HG03064 (cell line): ENCODE results near the gene PRKN.

ENCODE experiments used
- ATAC-seq: cut with Tn5 transposase; IDR thresholded peaks from one replicate; pipeline ENCODE4 v1.9.1; 2021; ENCODE audit warnings: low read depth; ENCODE audit not compliant: unreplicated experiment

PRKN gene

DNA sequence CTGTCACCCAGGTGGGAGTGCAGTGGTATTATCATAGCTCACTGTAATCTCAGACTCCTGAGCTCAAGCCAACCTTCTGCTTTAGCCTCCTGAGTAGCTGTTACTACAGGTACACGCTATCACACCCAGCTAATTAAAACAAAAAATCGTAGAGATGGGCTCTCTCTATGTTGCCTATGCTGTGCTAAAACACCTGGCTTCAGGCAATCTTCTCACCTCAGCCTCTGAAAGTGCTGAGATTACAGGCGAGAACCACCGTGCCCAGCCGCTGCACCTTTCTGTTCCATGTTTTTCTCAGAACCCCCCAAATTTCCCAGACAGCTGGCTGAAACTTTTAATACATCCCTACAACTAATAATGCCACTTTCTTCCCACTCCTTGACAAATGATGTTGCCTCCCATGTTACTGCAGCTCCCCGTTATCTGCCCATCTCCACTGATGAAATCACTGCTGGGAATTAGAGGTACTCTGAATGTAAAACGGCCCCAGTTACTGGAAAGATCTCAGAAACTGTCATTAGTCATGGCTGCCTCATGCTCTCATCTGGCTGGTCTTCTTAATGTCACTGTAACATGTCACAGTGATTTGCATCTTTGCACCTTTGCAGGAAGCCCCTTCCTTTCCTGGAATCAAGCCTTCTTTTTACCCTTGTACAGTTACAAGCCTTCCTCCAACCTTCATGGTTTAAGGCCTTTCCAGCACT lies 697.5 kb downstream of the PRKN start:
- ATAC-seq = no peak

DNA sequence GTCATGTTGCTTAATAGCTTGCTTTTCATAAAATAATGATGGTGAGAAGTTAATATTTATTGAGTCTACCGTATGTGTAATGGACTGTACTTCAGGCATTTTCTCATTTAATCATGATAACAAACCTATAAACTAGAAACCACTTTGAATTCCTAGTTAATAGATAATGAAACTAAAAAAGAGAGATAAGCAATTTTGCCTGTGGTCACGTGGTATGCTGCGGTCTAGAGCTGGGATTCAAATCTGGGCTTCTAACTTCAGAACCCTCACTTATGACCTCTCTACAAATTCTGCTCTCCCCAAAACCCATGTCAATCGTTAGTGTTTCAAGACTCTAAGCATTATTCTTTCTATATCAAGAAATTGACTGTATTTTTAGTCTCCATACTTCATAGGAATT lies 700.7 kb downstream of the PRKN start:
- no peak for ATAC-seq

DNA sequence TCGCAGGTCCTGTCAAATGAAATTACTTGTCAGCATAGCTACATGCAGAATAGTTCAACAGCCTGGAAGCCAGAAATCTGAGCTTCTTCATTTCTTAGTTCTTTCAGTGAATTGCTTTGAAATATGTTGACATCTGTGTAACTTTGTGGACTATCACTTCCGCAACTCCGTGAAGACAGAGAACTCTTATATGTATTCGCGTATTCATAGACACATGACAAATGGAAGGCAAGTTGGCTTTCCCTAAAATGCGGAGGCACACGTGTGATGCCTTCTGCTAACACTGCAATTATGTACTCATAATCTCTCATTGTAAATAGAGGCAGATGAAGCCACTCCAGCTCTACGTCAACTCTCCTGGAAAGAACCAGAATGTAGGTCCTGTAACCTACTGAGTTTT lies 701.5 kb downstream of the PRKN start:
- no peak for ATAC-seq

DNA sequence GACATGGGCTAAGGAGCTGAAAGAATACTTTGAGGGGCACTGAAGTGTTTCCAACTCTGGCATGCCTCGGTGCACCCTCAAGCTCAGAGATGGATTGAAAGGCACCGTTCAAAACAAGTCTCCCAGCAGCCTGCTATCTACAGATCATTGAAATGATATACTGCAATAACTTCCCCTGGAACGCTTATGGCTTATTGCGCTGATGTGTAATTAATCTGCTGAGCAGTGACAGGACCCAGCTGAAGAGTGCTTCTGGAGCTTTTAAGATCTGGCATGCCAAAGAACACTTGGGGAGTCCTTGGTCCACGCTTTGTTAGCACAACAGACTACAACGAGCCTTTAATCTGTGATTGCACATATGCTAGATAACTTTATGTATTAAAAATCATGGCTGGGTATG lies 708.2 kb downstream of the PRKN start:
- no peak for ATAC-seq

GRCh38 chr6:162017536-162017935 lies 710.0 kb downstream of the PRKN start:
- no peak for ATAC-seq

DNA sequence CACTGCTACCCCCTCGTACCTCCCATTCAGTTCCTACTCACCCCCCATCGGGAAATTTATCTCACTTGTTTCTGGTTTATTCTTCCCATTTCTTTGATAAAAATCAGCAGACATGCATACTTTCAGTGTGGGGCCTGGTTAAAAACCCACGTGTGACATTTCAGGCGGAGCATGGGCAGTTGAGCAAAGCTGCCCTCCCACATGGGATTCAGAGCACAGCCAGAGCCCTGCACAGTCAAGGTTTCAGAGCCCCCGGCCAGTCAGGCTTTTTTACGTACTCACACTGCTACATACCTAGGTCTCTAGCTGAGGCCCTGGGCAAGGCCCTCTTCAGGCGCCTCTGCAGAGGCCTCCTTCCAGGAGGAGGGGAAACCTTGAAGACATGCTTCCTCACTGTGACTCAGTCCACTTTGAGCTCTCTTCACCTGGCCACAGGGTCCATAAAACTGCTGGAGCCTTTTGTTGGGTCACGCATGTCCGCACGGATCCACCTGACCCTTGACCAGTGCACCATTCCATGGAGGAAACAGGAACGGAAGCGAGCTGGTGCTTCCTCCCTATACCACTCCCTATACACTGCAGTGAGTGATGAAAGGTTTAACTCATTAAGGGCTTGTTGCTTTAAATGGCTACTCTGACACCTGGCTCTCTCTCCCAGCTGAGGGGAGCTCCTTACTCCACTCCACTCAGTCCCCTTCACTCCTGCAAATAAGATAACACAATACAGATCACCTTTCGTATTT lies 713.3 kb downstream of the PRKN start:
- ATAC-seq = no peak

DNA sequence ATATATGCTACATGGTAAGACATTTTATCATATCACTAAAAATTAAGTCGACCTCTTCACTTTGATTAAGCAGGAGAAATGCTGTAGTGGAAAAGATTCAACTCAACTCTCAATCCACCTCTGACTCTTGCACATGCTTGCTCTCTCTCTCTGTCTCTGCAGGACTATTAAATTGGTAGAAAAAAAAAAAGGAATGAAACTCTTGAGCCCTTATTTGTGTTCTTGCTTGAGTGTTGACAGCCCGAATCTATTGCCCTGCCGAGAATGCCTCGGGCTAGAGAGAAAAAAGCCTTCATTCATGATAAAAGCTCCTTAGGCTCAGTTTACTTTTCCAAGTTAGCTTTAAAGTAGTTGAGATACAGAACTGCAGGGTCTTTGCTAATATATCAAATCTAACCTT lies 722.2 kb downstream of the PRKN start:
- ATAC-seq = no peak

- ATAC-seq = no peak
Measured at GRCh38 chr6:161996783-161997182, 730.8 kb downstream of the PRKN start.

DNA sequence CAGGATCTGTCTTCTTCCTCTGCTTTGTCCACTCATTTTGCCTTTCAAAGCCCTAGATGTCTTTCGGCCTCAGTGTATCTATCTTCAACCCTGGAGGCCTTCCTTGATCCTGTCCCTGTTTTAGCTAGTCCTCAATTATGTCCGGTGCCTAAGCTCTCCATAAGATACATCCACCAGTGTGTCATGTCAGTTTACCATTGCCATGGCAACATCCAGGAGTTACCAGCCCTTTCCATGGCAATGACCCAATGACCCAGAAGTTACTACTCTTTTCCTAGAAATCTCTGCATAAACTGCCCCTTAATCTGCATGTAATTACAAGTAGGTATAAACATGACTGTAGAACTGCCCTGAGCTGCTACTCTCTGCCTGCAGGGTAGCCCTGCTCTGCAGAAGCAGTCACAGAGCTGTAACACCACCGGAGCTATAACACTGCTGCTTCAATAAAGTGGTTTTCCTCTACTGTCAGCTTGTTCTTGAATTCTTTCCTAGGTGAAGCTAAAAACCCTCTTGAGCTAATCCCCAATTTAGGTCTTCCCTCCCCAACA lies 741.6 kb downstream of the PRKN start:
- no peak for ATAC-seq

DNA sequence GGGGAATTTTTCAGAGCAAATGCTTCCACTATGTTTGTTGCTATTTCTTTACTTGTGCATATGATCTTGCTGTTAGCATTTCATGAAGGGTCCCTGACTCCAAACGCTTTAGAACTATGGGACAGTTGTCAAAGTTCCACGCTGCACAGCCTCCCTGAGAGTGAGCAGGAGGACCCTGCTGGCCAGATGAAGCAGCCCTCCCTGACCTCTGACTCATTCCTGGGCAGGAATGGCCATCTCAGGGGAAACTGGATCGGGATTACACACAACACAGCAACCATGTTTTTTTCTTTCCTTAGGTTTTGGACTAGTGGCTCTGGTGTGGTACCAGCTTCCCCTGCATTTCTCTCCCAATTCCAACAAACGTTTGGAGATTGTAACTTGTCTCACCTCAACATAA lies 742.9 kb downstream of the PRKN start:
- ATAC-seq = no peak

DNA sequence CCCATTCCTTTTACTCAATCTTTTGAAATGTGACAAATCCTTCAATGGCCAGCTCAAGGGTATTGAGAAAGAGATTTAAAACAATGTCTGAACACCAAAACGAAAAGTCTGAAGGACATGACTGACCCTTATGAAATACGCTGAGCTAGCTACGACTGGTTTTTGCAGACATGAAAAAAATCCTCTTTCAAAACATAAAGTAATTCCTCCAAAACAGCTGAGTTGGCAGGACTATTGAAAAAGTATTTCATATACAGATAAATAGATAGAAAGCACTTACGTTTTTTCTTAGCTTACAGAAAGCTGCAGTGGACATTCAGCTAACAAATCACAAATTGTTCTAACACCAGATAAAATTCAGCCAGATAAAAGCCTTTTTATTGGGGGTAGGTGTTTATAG lies 751.0 kb downstream of the PRKN start:
- no peak for ATAC-seq

- ATAC-seq = no peak
Measured at GRCh38 chr6:161973064-161973463, 754.5 kb downstream of the PRKN start.

- no peak for ATAC-seq
Measured at GRCh38 chr6:161971043-161971442, 756.5 kb downstream of the PRKN start.

- no peak for ATAC-seq
Measured at GRCh38 chr6:161963634-161964234, 763.8 kb downstream of the PRKN start.

DNA sequence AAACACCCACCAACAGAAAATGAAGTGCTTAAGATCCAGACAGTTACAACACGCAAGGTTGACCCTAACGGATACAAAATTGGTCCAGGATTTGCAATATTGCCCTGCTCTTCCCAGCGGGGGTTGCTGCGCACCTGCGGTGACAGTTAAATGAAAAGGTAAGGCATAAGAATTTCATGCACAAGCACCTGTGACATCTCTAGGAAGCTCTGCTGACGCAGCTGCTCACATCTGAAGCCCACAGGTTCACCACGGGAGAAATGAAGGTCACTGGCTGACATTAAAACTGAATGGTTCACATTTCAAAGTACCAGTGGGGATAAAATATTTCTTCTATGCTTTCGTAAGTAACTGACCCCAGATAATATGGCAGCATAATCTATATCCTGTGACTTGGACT lies 764.4 kb downstream of the PRKN start:
- no peak for ATAC-seq

DNA sequence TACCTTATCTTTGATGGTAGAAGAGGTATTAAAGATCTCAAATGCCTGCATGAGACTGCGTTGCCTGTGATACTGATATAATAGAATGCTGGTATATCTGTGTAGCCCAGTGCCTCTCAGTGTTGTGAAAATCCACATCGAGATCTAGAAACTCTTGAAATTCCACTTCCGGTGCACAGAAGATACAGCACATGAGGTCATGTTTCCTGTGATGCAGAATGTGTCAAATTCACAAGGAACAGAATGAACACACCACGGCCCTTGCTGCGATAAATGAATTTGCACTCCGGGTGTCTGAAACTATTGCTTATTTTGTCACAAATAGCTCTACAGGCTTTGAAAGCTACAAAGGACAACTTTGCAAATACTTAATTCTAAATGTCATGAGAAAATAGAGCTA lies 765.8 kb downstream of the PRKN start:
- no peak for ATAC-seq

DNA sequence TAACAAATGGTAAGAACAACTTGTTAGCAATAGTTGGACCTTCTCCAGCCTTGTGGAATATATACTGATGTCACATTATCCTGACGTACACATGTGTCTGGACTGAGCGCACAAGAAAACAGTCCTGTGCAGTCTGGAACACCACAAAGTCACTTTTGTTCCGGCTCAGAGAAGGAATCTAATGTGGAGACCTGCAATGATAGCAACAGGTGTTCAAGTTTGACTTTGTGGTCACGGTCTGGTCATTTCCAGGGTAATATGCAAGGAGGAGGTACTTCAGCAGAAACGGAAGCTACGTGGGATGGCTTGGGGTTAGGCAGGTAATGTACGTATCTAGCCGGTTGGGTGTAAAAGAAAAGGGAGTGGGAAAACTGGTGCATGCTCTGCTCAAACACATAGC lies 766.5 kb downstream of the PRKN start:
- no peak for ATAC-seq

GRCh38 chr6:161959072-161959471 lies 768.5 kb downstream of the PRKN start:
- no peak for ATAC-seq

- no peak for ATAC-seq
Measured at GRCh38 chr6:161956082-161956481, 771.5 kb downstream of the PRKN start.

DNA sequence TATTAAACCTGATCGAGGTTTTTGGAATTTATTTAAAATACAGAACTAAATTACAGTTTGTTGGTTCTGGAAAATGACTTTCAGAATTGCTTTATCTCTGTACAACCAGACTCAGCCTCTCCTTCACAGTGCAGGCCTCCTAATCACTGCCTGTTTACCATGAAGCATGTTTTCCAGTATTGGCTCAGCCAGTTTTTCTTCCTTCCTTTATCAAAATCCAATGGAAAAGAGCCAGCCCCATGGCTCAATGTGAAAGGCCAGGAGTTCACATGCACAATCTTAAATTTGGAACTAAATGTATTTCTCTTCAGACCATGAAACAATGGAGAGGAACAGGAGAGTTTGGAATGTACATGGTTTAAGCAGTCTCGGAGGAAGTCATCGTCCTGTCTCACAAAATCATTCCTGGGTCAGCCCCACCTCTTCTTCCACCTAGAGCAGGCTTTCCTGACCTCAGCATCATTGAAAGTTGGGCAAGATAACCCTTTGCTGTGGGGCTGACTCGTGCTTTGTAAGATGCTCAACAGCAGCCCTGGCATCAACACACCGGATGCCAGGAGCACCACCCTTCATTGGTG lies 772.8 kb downstream of the PRKN start:
- no peak for ATAC-seq

- ATAC-seq = no peak
Measured at GRCh38 chr6:161954077-161954476, 773.5 kb downstream of the PRKN start.
